ENCODE data around the gene PDGFD.
"Not testable (repeated sequence)": the region's sequence is repeated elsewhere in the genome, so short reads cannot be mapped to it uniquely, and the experiment has no call there.

PDGFD gene

GRCh38 chr11:104064034-104064630 is 99.8 kb downstream of the PDGFD start:
- no peak for DNase-seq
- in situ Hi-C loops (cut with MboI; ENCODE audit: low pct_unique_long_range_greater_than_20kb, low sequenced_read_pairs), result no loop called here

- DNase-seq, result no peak
- in situ Hi-C loops (cut with MboI; ENCODE audit: low pct_unique_long_range_greater_than_20kb, low sequenced_read_pairs), result no loop called here
Observed at GRCh38 chr11:104061853-104062521, 102.0 kb downstream of the PDGFD start.

- in situ Hi-C loops (cut with MboI; ENCODE audit: low pct_unique_long_range_greater_than_20kb, low sequenced_read_pairs), result no loop called here
- no peak for DNase-seq
Observed at GRCh38 chr11:104060820-104061219, 103.1 kb downstream of the PDGFD start.

DNA sequence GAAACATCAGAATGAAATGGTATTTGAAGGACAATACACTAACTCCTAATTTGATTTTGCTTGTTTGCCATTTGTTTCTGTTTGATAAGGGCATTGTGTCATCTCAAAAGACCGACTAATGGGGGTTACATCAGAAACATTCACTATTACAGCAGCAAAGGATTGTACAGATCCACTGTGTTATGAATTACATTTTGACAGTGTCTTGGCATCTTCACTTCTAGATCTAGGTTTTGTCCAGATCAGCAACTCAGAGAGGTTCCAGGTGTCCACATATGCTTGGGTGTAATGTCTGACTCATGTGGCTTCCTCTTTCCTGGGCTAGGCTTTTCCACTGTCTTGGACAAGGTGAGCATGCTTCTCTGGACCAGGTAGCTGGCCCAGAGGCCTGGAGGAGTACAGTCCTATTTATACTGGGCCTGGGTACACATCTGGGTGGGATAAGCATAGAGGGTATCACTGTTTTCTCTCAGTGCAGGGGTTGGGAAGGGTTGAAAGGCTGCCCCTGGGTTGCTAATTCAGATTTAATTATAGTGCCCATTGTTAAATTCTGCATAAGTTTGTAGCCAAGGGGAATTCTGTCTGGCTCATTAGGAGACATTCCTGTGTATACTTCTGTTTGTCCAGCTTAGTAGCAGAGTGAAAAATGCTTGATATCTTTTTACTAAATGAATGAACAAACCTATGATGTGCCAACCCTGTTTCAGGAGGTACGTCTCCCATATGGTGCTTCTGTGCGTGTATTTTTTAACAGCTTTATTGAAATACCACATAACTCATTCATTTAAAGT is 103.7 kb downstream of the PDGFD start:
- in situ Hi-C loops (cut with MboI; ENCODE audit: low pct_unique_long_range_greater_than_20kb, low sequenced_read_pairs), result no loop called here
- no peak for DNase-seq

- in situ Hi-C loops (cut with MboI; ENCODE audit: low pct_unique_long_range_greater_than_20kb, low sequenced_read_pairs), result no loop called here
- no peak for DNase-seq
Observed at GRCh38 chr11:104058680-104059079, 105.3 kb downstream of the PDGFD start.

- in situ Hi-C loops (cut with MboI; ENCODE audit: low pct_unique_long_range_greater_than_20kb, low sequenced_read_pairs), result no loop called here
- no peak for DNase-seq
Observed at GRCh38 chr11:104057908-104058307, 106.0 kb downstream of the PDGFD start.

- DNase-seq, result no peak
- in situ Hi-C loops (cut with MboI; ENCODE audit: low pct_unique_long_range_greater_than_20kb, low sequenced_read_pairs), result no loop called here
Observed at GRCh38 chr11:104055596-104055995, 108.4 kb downstream of the PDGFD start.

- DNase-seq, result no peak
- in situ Hi-C loops (cut with MboI; ENCODE audit: low pct_unique_long_range_greater_than_20kb, low sequenced_read_pairs), result no loop called here
Observed at GRCh38 chr11:104054911-104055529, 108.9 kb downstream of the PDGFD start.

- no peak for DNase-seq
- in situ Hi-C loops (cut with MboI; ENCODE audit: low pct_unique_long_range_greater_than_20kb, low sequenced_read_pairs), result no loop called here
Observed at GRCh38 chr11:104053743-104054478, 110.0 kb downstream of the PDGFD start.

- no peak for DNase-seq
- in situ Hi-C loops (cut with MboI; ENCODE audit: low pct_unique_long_range_greater_than_20kb, low sequenced_read_pairs), result no loop called here
Observed at GRCh38 chr11:104051778-104052177, 112.2 kb downstream of the PDGFD start.

DNA sequence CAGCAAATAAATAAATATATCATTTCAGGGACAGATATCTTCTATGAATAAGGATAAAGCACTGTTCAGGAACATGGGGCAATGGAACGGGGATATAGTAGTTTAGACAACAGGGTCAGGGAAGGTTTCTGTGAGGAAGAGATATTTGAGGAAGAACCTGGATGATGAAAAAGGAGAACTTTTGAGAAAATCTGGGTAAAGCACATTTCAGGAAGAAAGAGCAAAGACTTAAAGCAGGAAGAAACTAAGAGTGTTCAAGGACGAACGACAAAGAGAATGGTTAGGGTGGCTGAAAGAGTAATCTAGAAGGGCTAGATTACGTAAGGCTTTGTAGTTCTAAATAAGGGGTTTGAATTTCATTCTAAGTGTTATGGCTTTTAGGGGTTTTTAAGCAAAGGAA is 114.8 kb downstream of the PDGFD start:
- in situ Hi-C loops (cut with MboI; ENCODE audit: low pct_unique_long_range_greater_than_20kb, low sequenced_read_pairs), result no loop called here

GRCh38 chr11:104046858-104047257 is 117.1 kb downstream of the PDGFD start:
- in situ Hi-C loops (cut with MboI; ENCODE audit: low pct_unique_long_range_greater_than_20kb, low sequenced_read_pairs); DNase-seq: not testable (repeated sequence)

More for the DNA sequence above, 114.8 kb downstream of the PDGFD start:
- no peak for DNase-seq

GRCh38 chr11:104046331-104046730 is 117.6 kb downstream of the PDGFD start:
- in situ Hi-C loops (cut with MboI; ENCODE audit: low pct_unique_long_range_greater_than_20kb, low sequenced_read_pairs), result no loop called here
- DNase-seq, result no peak

DNA sequence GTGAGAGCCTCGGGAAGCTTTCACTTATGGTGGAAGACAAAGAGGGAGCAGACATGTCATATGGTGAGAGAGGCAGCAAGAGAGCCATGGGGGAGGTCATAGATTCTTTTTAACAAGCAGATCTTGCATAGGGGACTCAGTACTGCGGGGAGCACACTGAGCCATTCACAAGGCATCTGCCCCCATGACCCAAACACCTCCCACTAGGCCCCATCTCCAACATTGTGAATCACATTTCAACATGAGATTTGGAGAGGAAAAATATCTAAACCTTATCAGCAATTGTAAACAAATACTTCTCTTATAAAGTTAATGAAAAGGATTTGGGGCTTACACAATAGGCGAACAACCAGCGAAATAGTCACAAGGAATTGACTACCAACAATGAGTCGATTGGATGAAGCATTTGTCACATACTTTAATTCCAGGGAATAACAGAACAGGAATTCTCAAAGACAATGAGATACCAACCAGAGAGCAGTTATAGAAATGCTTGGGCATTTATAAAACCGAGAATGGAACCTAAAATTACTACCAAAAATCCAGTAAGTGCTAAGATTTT is 120.2 kb downstream of the PDGFD start:
- DNase-seq, result no peak
- in situ Hi-C loops (cut with MboI; ENCODE audit: low pct_unique_long_range_greater_than_20kb, low sequenced_read_pairs), result no loop called here

- no peak for DNase-seq
Observed at GRCh38 chr11:104043142-104043541, 120.8 kb downstream of the PDGFD start.

GRCh38 chr11:104041792-104042191 is 122.2 kb downstream of the PDGFD start:
- no peak for DNase-seq
- in situ Hi-C loops (cut with MboI; ENCODE audit: low pct_unique_long_range_greater_than_20kb, low sequenced_read_pairs), result no loop called here

More at GRCh38 chr11:104043142-104043541, 120.8 kb downstream of the PDGFD start:
- in situ Hi-C loops (cut with MboI; ENCODE audit: low pct_unique_long_range_greater_than_20kb, low sequenced_read_pairs), result no loop called here

DNA sequence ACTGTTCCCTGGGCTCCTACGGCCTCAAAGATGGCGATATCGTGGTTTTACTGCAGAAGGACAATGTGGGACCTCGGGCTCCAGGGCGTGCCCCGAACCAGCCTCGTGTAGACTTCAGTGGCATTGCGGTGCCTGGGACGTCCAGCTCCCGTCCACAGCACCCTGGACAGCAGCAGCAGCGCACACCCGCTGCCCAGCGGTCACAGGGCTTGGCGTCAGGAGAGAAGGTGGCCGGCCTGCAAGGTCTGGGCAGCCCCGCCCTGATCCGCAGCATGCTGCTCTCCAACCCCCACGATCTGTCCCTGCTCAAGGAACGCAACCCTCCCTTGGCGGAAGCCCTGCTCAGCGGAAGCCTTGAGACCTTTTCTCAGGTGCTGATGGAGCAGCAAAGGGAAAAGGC is 127.0 kb downstream of the PDGFD start:
- in situ Hi-C loops (cut with MboI; ENCODE audit: low pct_unique_long_range_greater_than_20kb, low sequenced_read_pairs), result no loop called here
- no peak for DNase-seq

DNA sequence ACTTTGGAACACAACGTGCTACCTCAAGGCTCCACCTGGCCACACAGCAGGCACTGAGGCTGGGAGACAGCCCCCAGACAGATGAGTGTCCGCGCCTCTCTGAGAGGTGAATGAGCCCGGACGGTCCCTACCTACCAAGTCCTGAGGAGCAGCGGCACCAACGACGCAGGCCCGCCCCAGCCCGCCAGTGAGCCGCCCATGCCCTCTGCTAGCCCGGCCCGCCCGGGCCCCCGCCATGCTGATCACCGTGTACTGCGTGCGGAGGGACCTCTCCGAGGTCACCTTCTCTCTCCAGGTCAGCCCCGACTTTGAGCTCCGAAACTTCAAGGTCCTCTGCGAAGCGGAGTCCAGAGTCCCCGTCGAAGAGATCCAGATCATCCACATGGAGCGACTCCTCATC is 127.4 kb downstream of the PDGFD start, which contains the start of gene DDI1:
Gene DDI1, plus strand, starts transcription at position 53 of the 400 bp plus-strand sequence. Its CDS starts 183 bp downstream, at position 236.
- no peak for DNase-seq
- in situ Hi-C loops (cut with MboI; ENCODE audit: low pct_unique_long_range_greater_than_20kb, low sequenced_read_pairs), result no loop called here

GRCh38 chr11:104033561-104033960 is 130.4 kb downstream of the PDGFD start:
- in situ Hi-C loops (cut with MboI; ENCODE audit: low pct_unique_long_range_greater_than_20kb, low sequenced_read_pairs), result no loop called here
- no peak for DNase-seq

Measured in KBM-7 (cell line).